ENCODE data around the gene SLC22A23. TPM values are rescaled to one million over a fixed set of nuclear protein-coding genes. Genes with fewer than 3 reads are reported as not detected.

SLC22A23 gene
- total RNA-seq, 3 donors from 2014 or later = 61.5 to 160 (median 74.7) TPM

DNA sequence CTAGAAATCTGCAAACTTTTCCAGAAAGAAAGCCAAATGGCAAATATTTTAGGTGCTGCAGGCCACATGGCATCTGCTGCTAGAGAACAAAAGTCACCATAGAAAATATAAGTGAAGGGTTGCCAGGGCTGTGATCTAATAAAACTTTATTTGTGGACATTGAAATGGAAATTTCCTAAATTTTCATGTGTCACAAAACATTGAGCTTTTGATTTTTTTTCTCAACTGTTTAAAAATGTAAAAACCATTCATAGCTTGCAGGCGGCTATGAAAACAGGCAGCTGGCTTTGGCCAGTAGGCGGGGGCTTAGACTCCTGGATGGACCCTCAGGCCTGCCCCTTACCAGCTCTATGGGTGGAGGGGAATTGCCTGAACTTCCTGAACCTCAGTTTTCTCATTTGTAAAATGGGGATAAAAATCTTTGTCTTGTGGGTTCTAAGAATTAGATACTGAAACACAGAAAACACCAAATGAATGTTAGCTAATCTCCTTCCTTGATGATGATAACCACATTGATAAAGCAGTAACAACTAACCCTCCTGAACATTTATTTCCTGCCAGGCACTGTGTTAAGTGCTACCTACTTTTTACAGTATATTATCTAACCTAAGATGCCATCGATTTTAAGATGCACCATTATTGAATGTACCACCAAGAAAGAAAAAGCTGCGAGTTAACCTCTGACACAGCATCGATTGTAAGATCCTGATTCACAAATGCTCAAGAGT, 85.5 kb downstream of the SLC22A23 start:
- ATAC-seq (no peak), DNase-seq (no peak)
- intact Hi-C loops (cut with DNase I, micrococcal nuclease) = no loop called here
- no peaks in the 10 kb centered on the region for H3K9me3 ChIP-seq
- H3K36me3 ChIP-seq (ENCODE audit: low read depth) = no peaks in the 10 kb centered on the region
- H3K4me3 ChIP-seq = no peak overlapping the region
- TF ChIP-seq, protein P1, sequence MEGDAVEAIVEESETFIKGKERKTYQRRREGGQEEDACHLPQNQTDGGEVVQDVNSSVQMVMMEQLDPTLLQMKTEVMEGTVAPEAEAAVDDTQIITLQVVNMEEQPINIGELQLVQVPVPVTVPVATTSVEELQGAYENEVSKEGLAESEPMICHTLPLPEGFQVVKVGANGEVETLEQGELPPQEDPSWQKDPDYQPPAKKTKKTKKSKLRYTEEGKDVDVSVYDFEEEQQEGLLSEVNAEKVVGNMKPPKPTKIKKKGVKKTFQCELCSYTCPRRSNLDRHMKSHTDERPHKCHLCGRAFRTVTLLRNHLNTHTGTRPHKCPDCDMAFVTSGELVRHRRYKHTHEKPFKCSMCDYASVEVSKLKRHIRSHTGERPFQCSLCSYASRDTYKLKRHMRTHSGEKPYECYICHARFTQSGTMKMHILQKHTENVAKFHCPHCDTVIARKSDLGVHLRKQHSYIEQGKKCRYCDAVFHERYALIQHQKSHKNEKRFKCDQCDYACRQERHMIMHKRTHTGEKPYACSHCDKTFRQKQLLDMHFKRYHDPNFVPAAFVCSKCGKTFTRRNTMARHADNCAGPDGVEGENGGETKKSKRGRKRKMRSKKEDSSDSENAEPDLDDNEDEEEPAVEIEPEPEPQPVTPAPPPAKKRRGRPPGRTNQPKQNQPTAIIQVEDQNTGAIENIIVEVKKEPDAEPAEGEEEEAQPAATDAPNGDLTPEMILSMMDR (IDR thresholded peaks at IDR 0.05) = no peak
- peaks cover 24% of the 10 kb centered on the region for H3K4me1 ChIP-seq (ENCODE audit: low read depth)

DNA sequence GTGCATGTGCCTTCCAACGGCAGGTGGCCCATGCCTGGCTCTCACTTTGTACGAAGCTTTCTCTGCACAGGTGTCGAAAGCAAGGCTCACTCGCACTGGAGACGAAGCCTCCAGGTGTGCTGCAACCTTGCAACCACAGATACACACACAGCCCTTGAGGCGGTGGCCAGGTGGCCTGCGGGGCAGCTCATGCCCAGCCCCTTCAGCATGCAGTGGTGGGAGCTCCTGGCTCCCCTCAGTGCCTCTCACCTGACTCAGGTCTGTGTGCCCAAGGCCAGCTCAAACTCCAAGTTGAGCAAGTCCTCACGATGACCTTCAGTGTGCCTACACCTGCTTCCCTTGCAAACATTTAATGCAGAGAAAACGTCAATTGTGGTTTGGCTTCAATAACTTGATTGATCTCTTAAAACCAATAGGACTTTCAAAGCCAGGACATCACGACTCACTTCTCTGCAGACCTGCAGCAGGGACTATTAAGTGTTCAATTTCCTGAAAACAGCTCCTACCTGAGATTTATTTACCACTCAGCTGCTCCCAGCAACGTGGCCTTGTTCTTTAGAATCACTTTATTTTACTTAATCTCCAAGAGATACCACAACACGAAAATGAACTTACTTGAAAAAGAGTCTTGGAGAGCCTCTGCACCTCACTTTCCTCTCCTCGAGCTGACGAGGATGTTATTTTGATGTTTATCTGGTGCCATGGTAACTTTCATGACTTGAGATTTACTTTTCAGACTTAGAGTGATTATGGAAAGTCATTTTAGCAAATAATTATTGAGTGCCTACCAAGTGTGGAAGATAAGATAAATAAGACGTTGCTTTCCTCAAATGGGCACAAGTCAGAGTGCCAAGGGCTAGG, 86.3 kb downstream of the SLC22A23 start:
- peaks cover 27% of the 10 kb centered on the region for H3K4me1 ChIP-seq (ENCODE audit: low read depth)
- ATAC-seq = peak; percentile 28

DNA sequence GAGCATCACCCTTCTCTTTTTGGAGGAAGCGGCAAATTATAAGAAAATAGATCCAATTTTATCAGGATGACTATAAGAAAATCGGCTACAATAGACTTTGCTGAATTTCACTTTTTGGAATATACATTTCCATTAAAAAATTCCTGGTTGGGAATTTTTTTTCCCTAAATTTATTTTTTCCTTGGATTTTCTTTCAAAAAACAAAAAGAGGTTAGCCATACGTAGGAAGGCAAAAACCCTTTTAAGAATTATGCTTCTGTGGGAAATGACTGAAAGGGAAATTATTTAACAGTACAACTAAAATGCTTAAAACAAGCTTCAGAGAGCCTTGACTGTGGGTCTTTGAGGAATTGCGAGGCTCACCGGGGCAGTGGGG, 86.9 kb downstream of the SLC22A23 start:
- no peak for ATAC-seq
- Histone ChIP-seq H3K4me1 (ENCODE audit: low read depth) (peaks cover 33% of the 10 kb centered on the region), H3K4me3 (no peak overlapping the region), H3K36me3 (ENCODE audit: low read depth) (no peaks in the 10 kb centered on the region), H3K9me3 (no peaks in the 10 kb centered on the region)
- DNase-seq = no peak
- intact Hi-C loops (cut with DNase I, micrococcal nuclease) = no loop called here
- TF ChIP-seq, protein P1 (IDR thresholded peaks at IDR 0.05) = no peak

More for the DNA sequence above, 86.3 kb downstream of the SLC22A23 start:
- intact Hi-C loops (cut with DNase I, micrococcal nuclease) = no loop called here
- TF ChIP-seq, protein P1 (IDR thresholded peaks at IDR 0.05) = no peak
- no peak for DNase-seq
- Histone ChIP-seq H3K9me3 (no peaks in the 10 kb centered on the region), H3K36me3 (ENCODE audit: low read depth) (no peaks in the 10 kb centered on the region), H3K4me3 (no peak overlapping the region)

DNA sequence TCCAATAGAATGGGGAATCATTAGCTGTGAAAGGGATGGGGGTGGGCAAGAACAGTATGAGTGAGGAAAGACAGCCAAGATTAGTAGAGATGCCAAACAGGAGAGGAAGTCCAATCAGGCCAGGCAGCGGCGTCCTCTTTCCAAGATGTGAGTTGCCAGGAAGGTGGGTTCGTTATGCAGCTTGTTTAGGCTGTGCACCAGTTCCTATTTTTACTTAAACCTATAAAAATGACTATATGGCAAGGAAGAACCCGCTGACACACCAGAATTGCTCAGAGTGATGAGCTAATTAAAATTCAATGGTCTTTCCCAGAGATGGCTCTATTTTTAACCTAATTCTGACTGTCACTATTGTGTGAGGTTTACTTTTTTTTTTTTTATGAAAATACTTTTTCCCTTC, 88.2 kb downstream of the SLC22A23 start:
- Histone ChIP-seq H3K36me3 (ENCODE audit: low read depth) (no peaks in the 10 kb centered on the region), H3K4me1 (ENCODE audit: low read depth) (peaks cover 43% of the 10 kb centered on the region), H3K4me3 (no peak overlapping the region), H3K9me3 (no peaks in the 10 kb centered on the region)
- intact Hi-C loops (cut with DNase I, micrococcal nuclease) = no loop called here
- no peak for ATAC-seq
- TF ChIP-seq, protein P1 (IDR thresholded peaks at IDR 0.05) = no peak
- no peak for DNase-seq

DNA sequence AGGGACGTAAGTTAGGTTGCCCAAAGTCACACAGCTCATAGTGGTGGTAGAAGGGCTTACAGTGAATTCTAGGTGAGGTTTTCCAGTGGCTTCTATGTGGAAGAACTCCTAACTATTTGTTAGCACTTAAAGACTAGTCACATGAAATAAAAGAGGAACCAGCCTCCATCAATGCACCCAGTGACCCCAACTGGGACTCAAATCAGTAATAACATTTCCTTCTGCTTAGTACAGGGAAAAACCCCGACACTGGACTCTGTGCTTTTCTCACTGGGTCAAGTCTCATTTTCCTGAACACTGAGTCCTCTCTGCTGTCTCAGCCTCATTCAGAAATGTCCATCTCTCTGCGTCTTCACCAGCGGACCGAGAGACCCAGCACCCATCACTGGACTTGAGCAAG, 89.2 kb downstream of the SLC22A23 start:
- intact Hi-C loops (cut with DNase I, micrococcal nuclease) = no loop called here
- Histone ChIP-seq H3K4me3 (no peak overlapping the region), H3K9me3 (no peaks in the 10 kb centered on the region), H3K4me1 (ENCODE audit: low read depth) (peaks cover 43% of the 10 kb centered on the region), H3K36me3 (ENCODE audit: low read depth) (no peaks in the 10 kb centered on the region)
- DNase-seq (no peak), ATAC-seq (no peak)
- TF ChIP-seq, protein P1 (IDR thresholded peaks at IDR 0.05) = no peak

Measured in mucosa of descending colon (tissue), 3 donors.